GM12875 (cell line): Measurements from ENCODE around the gene HS2ST1.

Experiments
- H3K4me3 ChIP-seq: one replicate; pipeline ENCODE4 v1.5.1; 2011; ENCODE audit warnings: low read depth, low read length, control low read depth
- TF ChIP-seq, protein P1 (sequence below): IDR thresholded peaks from 2 replicates; pipeline ENCODE4 v1.5.1; 2011; ENCODE audit warnings: low read depth, mild to moderate bottlenecking, control low read depth, inconsistent platforms, low read length, moderate library complexity, borderline replicate concordance; ENCODE audit not compliant: insufficient read depth

The HS2ST1 gene

GRCh38 chr1:87143413-87144135 lies 229.1 kb downstream of the HS2ST1 start:
- no peak overlapping the region for H3K4me3 ChIP-seq
- TF ChIP-seq, protein P1, sequence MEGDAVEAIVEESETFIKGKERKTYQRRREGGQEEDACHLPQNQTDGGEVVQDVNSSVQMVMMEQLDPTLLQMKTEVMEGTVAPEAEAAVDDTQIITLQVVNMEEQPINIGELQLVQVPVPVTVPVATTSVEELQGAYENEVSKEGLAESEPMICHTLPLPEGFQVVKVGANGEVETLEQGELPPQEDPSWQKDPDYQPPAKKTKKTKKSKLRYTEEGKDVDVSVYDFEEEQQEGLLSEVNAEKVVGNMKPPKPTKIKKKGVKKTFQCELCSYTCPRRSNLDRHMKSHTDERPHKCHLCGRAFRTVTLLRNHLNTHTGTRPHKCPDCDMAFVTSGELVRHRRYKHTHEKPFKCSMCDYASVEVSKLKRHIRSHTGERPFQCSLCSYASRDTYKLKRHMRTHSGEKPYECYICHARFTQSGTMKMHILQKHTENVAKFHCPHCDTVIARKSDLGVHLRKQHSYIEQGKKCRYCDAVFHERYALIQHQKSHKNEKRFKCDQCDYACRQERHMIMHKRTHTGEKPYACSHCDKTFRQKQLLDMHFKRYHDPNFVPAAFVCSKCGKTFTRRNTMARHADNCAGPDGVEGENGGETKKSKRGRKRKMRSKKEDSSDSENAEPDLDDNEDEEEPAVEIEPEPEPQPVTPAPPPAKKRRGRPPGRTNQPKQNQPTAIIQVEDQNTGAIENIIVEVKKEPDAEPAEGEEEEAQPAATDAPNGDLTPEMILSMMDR = no peak

- no peak overlapping the region for H3K4me3 ChIP-seq
- TF ChIP-seq, protein P1 = no peak
Measured at GRCh38 chr1:87144316-87144895, 230.0 kb downstream of the HS2ST1 start.

DNA sequence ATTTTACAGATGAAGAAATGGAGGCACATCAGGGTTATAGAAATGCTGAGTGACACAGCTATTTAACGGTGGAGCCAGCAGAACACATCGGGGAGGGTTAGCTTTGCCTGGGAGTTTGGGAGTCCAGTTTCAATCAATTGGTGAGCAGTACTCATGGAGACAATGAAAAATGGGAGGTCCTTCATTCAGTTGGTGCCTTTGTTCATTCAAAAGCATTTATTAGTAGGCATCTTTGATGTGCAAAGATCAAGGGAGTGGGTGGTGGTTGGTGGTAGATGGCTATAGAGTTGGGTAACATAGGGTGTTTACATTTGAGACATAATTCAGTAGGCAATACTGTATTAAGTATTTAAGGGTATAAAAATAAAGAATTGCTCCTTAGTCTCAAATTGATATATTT lies 230.5 kb downstream of the HS2ST1 start:
- TF ChIP-seq, protein P1 = no peak
- no peak overlapping the region for H3K4me3 ChIP-seq

- TF ChIP-seq, protein P1 = no peak
- no peak overlapping the region for H3K4me3 ChIP-seq
Measured at GRCh38 chr1:87146538-87146937, 232.1 kb downstream of the HS2ST1 start.

GRCh38 chr1:87146986-87147385 lies 232.6 kb downstream of the HS2ST1 start:
- TF ChIP-seq, protein P1 = no peak
- H3K4me3 ChIP-seq = no peak overlapping the region

DNA sequence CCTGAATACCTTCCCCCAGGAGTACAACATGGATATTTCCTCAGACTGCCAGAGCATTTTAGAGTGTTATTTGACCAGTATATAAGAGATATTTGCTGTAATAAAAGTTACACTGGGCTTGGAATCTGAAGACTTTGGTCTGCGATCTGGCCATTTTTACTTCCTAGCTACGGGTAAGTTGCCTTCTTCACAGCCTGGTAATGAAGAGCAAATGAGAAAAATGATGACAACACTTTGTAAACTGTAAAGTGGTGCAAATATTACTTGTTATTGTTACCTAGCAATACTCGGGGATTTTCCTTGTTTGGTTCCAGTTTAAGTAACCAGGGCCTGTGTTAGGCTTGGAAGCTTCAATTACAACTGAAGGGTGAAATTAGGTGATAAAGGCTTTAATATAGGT lies 233.4 kb downstream of the HS2ST1 start:
- TF ChIP-seq, protein P1 = no peak
- H3K4me3 ChIP-seq = no peak overlapping the region

- TF ChIP-seq, protein P1 = no peak
- no peak overlapping the region for H3K4me3 ChIP-seq
Measured at GRCh38 chr1:87148661-87149060, 234.2 kb downstream of the HS2ST1 start.
